Measurements from ENCODE around the gene GPER1. TPM values are rescaled to one million over a fixed set of nuclear protein-coding genes. Genes with fewer than 3 reads are reported as not detected.

GPER1 gene
- total RNA-seq, 1 experiment from 2014 or later, result 4.9 TPM

GRCh38 chr7:1099637-1100036 lies 11.7 kb downstream of the GPER1 start:
- Histone ChIP-seq H3K4me3 (ENCODE audit: low read length) (no peak overlapping the region), H3K27ac (ENCODE audit: low read length) (no peak overlapping the region), H3K9ac (ENCODE audit: low read length) (no peak overlapping the region), H3K4me1 (ENCODE audit: insufficient read depth, low read length) (no peaks in the 10 kb centered on the region), H3K36me3 (ENCODE audit: low read depth, low read length) (no peaks in the 10 kb centered on the region), H4K20me1 (ENCODE audit: low read length) (no peaks in the 10 kb centered on the region), H2AFZ (ENCODE audit: low read length) (no peak overlapping the region), H3K4me2 (ENCODE audit: low read length) (no peak overlapping the region), H3K9me3 (ENCODE audit: low read length) (no peaks in the 10 kb centered on the region), H3K79me2 (ENCODE audit: low read length) (no peaks in the 10 kb centered on the region; the same call in 1 of the 2 replicates), H3F3A (ENCODE audit: low read length, unreplicated experiment) (no peaks in the 10 kb centered on the region), H3K27me3 (ENCODE audit: low read length) (no peaks in the 10 kb centered on the region), H3K9me2 (replicated peaks; ENCODE audit: low read length) (no peaks in the 10 kb centered on the region)
- DNase-seq (no peak), ATAC-seq (no peak)
- intact Hi-C loops (cut with micrococcal nuclease), result no loop called here
- CTCF ChIA-PET, result no interaction called here
- POLR2A ChIA-PET (ENCODE audit: unreplicated experiment), result no interaction called here
- BruUV-seq (replicated peaks), result no TSS peak
- TF ChIP-seq CTCF (conservative IDR thresholded peaks at IDR 0.05; ENCODE audit: low read depth, low read length) (no peak), EZH2phosphoT487 (IDR thresholded peaks at IDR 0.05; ENCODE audit: borderline replicate concordance, low read length) (no peak), EZH2 (IDR thresholded peaks at IDR 0.05; ENCODE audit: low read length, unreplicated experiment) (no peak)

GRCh38 chr7:1100386-1100785 lies 12.5 kb downstream of the GPER1 start:
- Histone ChIP-seq H3K9me3 (ENCODE audit: low read length) (no peaks in the 10 kb centered on the region), H3K9me2 (replicated peaks; ENCODE audit: low read length) (no peaks in the 10 kb centered on the region), H3K27ac (ENCODE audit: low read length) (no peak overlapping the region), H3K4me1 (ENCODE audit: insufficient read depth, low read length) (no peaks in the 10 kb centered on the region), H3K4me2 (ENCODE audit: low read length) (no peak overlapping the region), H3K9ac (ENCODE audit: low read length) (no peak overlapping the region), H3K79me2 (ENCODE audit: low read length) (no peaks in the 10 kb centered on the region; the same call in 1 of the 2 replicates), H3F3A (ENCODE audit: low read length, unreplicated experiment) (no peaks in the 10 kb centered on the region), H2AFZ (ENCODE audit: low read length) (no peak overlapping the region), H4K20me1 (ENCODE audit: low read length) (no peaks in the 10 kb centered on the region), H3K36me3 (ENCODE audit: low read depth, low read length) (no peaks in the 10 kb centered on the region), H3K27me3 (ENCODE audit: low read length) (no peaks in the 10 kb centered on the region), H3K4me3 (ENCODE audit: low read length) (no peak overlapping the region)
- TF ChIP-seq EZH2phosphoT487 (IDR thresholded peaks at IDR 0.05; ENCODE audit: borderline replicate concordance, low read length) (no peak), EZH2 (IDR thresholded peaks at IDR 0.05; ENCODE audit: low read length, unreplicated experiment) (no peak), CTCF (conservative IDR thresholded peaks at IDR 0.05; ENCODE audit: low read depth, low read length) (no peak)
- ChIA-PET POLR2A (ENCODE audit: unreplicated experiment) (no interaction called here), CTCF (no interaction called here)
- no TSS peak for BruUV-seq (replicated peaks)
- ATAC-seq, result peak; percentile 65
- DNase-seq, result no peak
- intact Hi-C loops (cut with micrococcal nuclease), result no loop called here

- no peaks in the 10 kb centered on the region; the same call in 1 of the 2 replicates for H3K79me2 ChIP-seq (ENCODE audit: low read length)
- no peaks in the 10 kb centered on the region for H3F3A ChIP-seq (ENCODE audit: low read length, unreplicated experiment)
- no peak for DNase-seq
- CTCF ChIA-PET, result no interaction called here
- intact Hi-C loops (cut with micrococcal nuclease), result no loop called here
- no peak overlapping the region for H3K4me3 ChIP-seq (ENCODE audit: low read length)
- BruUV-seq (replicated peaks), result no TSS peak
- H3K4me1 ChIP-seq (ENCODE audit: insufficient read depth, low read length), result no peaks in the 10 kb centered on the region
- H3K9ac ChIP-seq (ENCODE audit: low read length), result no peak overlapping the region
- H4K20me1 ChIP-seq (ENCODE audit: low read length), result no peaks in the 10 kb centered on the region
- TF ChIP-seq EZH2phosphoT487 (IDR thresholded peaks at IDR 0.05; ENCODE audit: borderline replicate concordance, low read length) (no peak), CTCF (conservative IDR thresholded peaks at IDR 0.05; ENCODE audit: low read depth, low read length) (no peak), EZH2 (IDR thresholded peaks at IDR 0.05; ENCODE audit: low read length, unreplicated experiment) (no peak)
- H3K9me3 ChIP-seq (ENCODE audit: low read length), result no peaks in the 10 kb centered on the region
- ATAC-seq, result no peak; the same call in 1 of the 2 replicates
- H3K36me3 ChIP-seq (ENCODE audit: low read depth, low read length), result no peaks in the 10 kb centered on the region
- no peak overlapping the region for H2AFZ ChIP-seq (ENCODE audit: low read length)
- no peaks in the 10 kb centered on the region for H3K9me2 ChIP-seq (replicated peaks; ENCODE audit: low read length)
- POLR2A ChIA-PET (ENCODE audit: unreplicated experiment), result no interaction called here
- no peaks in the 10 kb centered on the region for H3K27me3 ChIP-seq (ENCODE audit: low read length)
- no peak overlapping the region for H3K4me2 ChIP-seq (ENCODE audit: low read length)
- no peak overlapping the region for H3K27ac ChIP-seq (ENCODE audit: low read length)
These were observed 13.1 kb downstream of the GPER1 start for GRCh38 chr7:1100834-1101562.

Measured in PC-3 (cell line).